HG03460 (cell line): ENCODE measurements around the gene SRP54.
"Not testable (repeated sequence)": the region's sequence is repeated elsewhere in the genome, so short reads cannot be mapped to it uniquely, and the experiment has no call there.

ENCODE experiments used
- ATAC-seq: cut with Tn5 transposase; IDR thresholded peaks from one replicate; pipeline ENCODE4 v1.9.1; 2021; ENCODE audit not compliant: unreplicated experiment

Gene SRP54

GRCh38 chr14:34982421-34983147 lies at the start of gene SRP54:
Gene SRP54 (plus strand): TSS chr14:34982992. CDS start chr14:34996710, 13,718 bp downstream.
- peak; percentile 74 for ATAC-seq

GRCh38 chr14:34933301-34933700 lies 49.5 kb upstream of the SRP54 start:
- ATAC-seq = no peak

GRCh38 chr14:34935488-34935887 lies 47.3 kb upstream of the SRP54 start:
- ATAC-seq = no peak

GRCh38 chr14:34937442-34937841 lies 45.4 kb upstream of the SRP54 start:
- ATAC-seq = no peak

- ATAC-seq = no peak
Observed at GRCh38 chr14:34937876-34938275, 44.9 kb upstream of the SRP54 start.

GRCh38 chr14:34943506-34943905 lies 39.3 kb upstream of the SRP54 start:
- no peak for ATAC-seq

GRCh38 chr14:34944744-34945143 lies 38.0 kb upstream of the SRP54 start:
- no peak for ATAC-seq

GRCh38 chr14:34946699-34947098 lies 36.1 kb upstream of the SRP54 start:
- no peak for ATAC-seq

GRCh38 chr14:34951286-34951685 lies 31.5 kb upstream of the SRP54 start:
- ATAC-seq = no peak

- ATAC-seq = no peak
Observed at GRCh38 chr14:34956931-34957330, 25.9 kb upstream of the SRP54 start.

- no peak for ATAC-seq
Observed at GRCh38 chr14:34957771-34958286, 25.0 kb upstream of the SRP54 start.

GRCh38 chr14:34962106-34962505 lies 20.7 kb upstream of the SRP54 start:
- not testable (repeated sequence) for ATAC-seq

- no peak for ATAC-seq
Observed at GRCh38 chr14:34964977-34965764, 17.6 kb upstream of the SRP54 start.

- ATAC-seq = no peak
Observed at GRCh38 chr14:34965912-34966311, 16.9 kb upstream of the SRP54 start.

GRCh38 chr14:34966413-34966812 lies 16.4 kb upstream of the SRP54 start:
- ATAC-seq = no peak

- no peak for ATAC-seq
Observed at GRCh38 chr14:34970665-34971064, 12.1 kb upstream of the SRP54 start.

- no peak for ATAC-seq
Observed at GRCh38 chr14:34971381-34971780, 11.4 kb upstream of the SRP54 start.

GRCh38 chr14:34971801-34972200 lies 11.0 kb upstream of the SRP54 start:
- ATAC-seq = no peak

- no peak for ATAC-seq
Observed at GRCh38 chr14:34978444-34978843, 4.3 kb upstream of the SRP54 start.

GRCh38 chr14:34980337-34980900 lies 2.4 kb upstream of the SRP54 start:
- ATAC-seq = no peak

- peak; percentile 14 for ATAC-seq
Observed at GRCh38 chr14:34981743-34982420, 910 bp upstream of the SRP54 start.
